ENCODE measurements around the gene WASHC3. TPM values are rescaled to one million over a fixed set of nuclear protein-coding genes. Genes with fewer than 3 reads are reported as not detected.

The WASHC3 gene
- total RNA-seq, 1 experiment from 2014 or later: 55.2 TPM

DNA sequence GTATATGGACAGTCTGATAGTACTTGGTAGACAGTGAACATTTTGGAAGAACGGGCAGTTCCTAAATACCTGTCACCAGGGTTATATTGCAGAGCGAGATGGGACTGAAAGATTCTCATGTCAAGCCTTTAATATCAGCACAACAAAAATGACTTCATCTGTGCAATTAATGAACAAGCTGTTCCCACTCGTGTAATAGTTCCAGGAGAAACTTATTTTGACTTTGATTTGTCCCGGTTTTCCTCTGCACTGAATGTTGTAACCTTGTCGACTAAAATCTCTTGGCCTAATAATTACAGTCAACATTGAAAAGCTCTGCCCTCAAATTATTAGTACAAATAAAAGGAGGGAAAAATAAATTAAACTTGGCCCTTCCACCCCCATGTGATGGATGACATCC, 79.5 kb downstream of the WASHC3 start:
- DNase-seq (ENCODE audit: low read depth): no peak

- DNase-seq (ENCODE audit: low read depth): no peak
Measured at GRCh38 chr12:101981868-101982267, 79.9 kb downstream of the WASHC3 start.

- DNase-seq (ENCODE audit: low read depth): peak; percentile 80
Measured at GRCh38 chr12:101968770-101969169, 93.0 kb downstream of the WASHC3 start.

DNA sequence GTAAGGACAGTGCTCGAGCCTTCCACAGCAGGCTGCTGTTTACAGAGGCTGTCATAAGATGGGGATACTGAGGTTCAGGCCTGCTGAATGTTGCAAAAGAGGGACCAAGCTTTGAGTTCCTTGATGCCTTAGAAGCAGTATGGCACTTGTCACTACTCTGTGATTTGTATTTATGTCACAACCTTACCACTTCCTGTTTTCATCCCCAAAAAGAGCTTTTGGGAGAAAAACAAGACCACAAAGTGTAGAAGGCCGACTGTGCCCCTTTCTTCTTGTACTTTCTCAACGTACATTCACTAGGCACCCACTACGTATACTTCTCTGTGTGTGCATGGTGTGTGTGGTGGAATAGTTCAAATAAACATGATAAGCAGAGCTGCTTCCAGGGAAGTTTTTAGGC, 94.3 kb downstream of the WASHC3 start:
- DNase-seq (ENCODE audit: low read depth): no peak

- no peak for DNase-seq (ENCODE audit: low read depth)
Measured at GRCh38 chr12:101966496-101966895, 95.3 kb downstream of the WASHC3 start.

DNA sequence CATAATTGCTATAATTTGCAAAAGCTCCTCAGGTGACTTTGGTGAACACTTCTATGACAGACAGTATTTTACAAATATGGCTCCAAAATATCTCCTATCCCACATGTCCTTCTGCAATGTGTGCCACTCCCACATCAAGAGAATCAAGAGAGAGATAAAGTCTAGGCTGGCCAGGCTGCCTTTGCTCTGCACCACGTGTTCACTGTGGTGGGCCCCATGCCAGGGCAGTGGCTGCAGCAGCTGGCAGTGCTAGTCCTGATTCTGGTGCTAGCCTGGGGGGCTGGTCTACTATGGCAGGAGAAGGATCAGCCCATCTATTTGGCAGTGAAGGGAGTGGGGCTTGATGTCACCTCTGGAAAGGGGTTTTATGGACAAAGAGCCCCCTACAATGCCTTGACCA, 98.1 kb downstream of the WASHC3 start:
- DNase-seq (ENCODE audit: low read depth): no peak

Other genes starting within 250 kb of the WASHC3 start
- 12.9 and 16.5 TPM in 2 replicates for gene GNPTAB, start 231.0 kb downstream of the WASHC3 start, total RNA-seq (2014; rRNA removed; shearing (Covaris generic))
- gene DRAM1, start 184.4 kb downstream of the WASHC3 start, total RNA-seq (2014; rRNA removed; shearing (Covaris generic)): 11.0 and 20.8 TPM in 2 replicates
- 80.9 and 92.3 TPM in 2 replicates for gene NUP37, start 58.1 kb upstream of the WASHC3 start, total RNA-seq (2014; rRNA removed; shearing (Covaris generic))
- 29.7 and 30.9 TPM in 2 replicates for gene PARPBP, start 58.2 kb upstream of the WASHC3 start, total RNA-seq (2014; rRNA removed; shearing (Covaris generic))
- not detected in 2 replicates for gene PMCH, start 135.8 kb upstream of the WASHC3 start, total RNA-seq (2014; rRNA removed; shearing (Covaris generic))